AG04449 (cell line): ENCODE data around the gene KCNH2.

ENCODE experiments used
- CTCF ChIA-PET: fragments of 350-600 bp; formaldehyde crosslinking; extraction: SDS; loops from one replicate; lab custom pipeline; 2021; ENCODE audit warnings: antibody characterized with exemption; lab: Yijun Ruan, JAX
- POLR2A ChIA-PET: fragments of 400-600, 350-600 bp; formaldehyde crosslinking; extraction: SDS; loops from one replicate; lab custom pipeline; 2020; ENCODE audit warnings: antibody characterized with exemption, inconsistent platforms; lab: Yijun Ruan, JAX
- DNase-seq: peaks from one replicate; pipeline ENCODE4 v3.0.0-alpha.2; 2010; ENCODE audit warnings: low read depth, low spot score
- H3K4me3 ChIP-seq: 2 replicates; pipeline ENCODE4 v1.5.1; 2011; ENCODE audit warnings: low read depth, mild to moderate bottlenecking, control low read depth, low read length
- CTCF ChIP-seq: IDR thresholded peaks from one replicate; pipeline ENCODE4 v1.5.1; 2011; ENCODE audit warnings: mild to moderate bottlenecking, moderate library complexity, low read length, control low read depth, inconsistent platforms; ENCODE audit not compliant: insufficient read depth; ENCODE audit errors: missing control alignments

Gene KCNH2

DNA sequence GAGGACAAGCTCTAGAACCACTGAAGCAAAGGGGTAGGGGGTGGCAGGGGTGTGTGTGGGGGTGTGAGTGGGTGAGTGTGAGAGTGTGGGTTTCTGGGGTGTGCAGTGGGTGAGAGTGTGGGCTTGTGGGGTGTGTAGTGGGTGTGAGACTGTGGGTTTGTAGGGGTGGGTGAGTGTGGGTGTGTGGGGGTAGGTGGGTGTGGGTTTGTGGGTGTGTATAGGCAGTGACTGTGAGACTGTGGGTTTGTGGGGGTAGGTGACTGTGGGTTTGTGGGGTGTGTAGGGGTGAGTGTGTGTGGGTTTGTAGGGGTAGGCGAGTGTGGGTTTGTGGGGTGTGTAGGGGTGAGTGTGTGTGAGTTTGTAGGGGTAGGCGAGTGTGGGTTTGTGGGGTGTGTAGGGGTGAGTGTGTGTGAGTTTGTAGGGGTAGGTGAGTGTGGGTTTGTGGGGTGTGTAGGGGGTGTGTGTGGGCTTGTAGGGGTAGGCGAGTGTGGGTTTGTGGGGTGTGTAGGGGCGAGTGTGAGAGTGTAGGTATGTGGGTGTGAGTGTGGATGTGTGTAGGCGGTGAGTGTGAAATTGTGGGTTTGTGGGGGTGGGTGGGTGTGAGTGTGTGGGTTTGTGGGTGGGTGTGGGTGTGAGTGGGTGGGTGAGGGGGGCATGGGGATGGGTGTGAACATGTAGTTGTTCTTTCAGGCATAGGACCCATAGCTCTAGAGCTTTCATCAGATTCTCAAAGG is 21.5 kb upstream of the KCNH2 start:
- TF ChIP-seq CTCF = no peak
- DNase-seq = no peak
- ChIA-PET POLR2A (no interaction called here), CTCF (no interaction called here)
- H3K4me3 ChIP-seq = no peak overlapping the region

- POLR2A ChIA-PET = no interaction called here
- TF ChIP-seq CTCF = no peak
- no peak for DNase-seq
- CTCF ChIA-PET = interaction anchor here (0.9 to 2.3 kb wide), 4 partner anchors 10 to 113 kb away, joined by 4 to 7 read pairs (median 5); no protein-coding TSS in a partner anchor
- no peak overlapping the region for H3K4me3 ChIP-seq
These were observed 20.9 kb upstream of the KCNH2 start for GRCh38 chr7:150999001-150999400.

GRCh38 chr7:150998341-150998740 is 20.2 kb upstream of the KCNH2 start:
- no peak overlapping the region for H3K4me3 ChIP-seq
- no peak for TF ChIP-seq CTCF
- ChIA-PET CTCF (interaction anchor here (0.9 to 2.3 kb wide), 6 partner anchors 9 to 114 kb away, joined by 3 to 7 read pairs (median 5); no protein-coding TSS in a partner anchor), POLR2A (no interaction called here)
- no peak for DNase-seq

DNA sequence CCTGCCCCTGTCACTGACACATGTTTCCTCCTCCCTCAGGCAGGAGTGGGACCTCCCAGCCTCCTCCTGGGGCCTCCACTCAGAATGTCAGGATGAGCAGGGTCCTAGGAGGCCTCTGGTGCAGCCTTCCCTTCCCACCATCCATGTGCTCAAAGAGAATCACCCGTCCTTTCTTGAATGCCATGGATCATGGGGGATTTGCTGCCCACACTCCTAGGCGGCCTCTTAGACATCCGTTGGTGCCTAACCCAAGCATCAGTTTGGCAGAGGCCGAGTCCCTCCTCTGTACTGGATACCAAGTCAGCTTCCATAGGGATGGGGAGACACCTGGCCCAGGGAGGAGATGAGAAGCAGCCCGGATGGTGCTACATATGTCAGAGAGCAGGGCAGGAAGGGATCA is 19.7 kb upstream of the KCNH2 start:
- no peak for DNase-seq
- CTCF ChIA-PET = interaction anchor here (0.7 to 2.3 kb wide), 8 partner anchors 8 to 114 kb away, joined by 3 to 7 read pairs (median 5); no protein-coding TSS in a partner anchor
- TF ChIP-seq CTCF = no peak
- POLR2A ChIA-PET = no interaction called here
- no peak overlapping the region for H3K4me3 ChIP-seq

DNA sequence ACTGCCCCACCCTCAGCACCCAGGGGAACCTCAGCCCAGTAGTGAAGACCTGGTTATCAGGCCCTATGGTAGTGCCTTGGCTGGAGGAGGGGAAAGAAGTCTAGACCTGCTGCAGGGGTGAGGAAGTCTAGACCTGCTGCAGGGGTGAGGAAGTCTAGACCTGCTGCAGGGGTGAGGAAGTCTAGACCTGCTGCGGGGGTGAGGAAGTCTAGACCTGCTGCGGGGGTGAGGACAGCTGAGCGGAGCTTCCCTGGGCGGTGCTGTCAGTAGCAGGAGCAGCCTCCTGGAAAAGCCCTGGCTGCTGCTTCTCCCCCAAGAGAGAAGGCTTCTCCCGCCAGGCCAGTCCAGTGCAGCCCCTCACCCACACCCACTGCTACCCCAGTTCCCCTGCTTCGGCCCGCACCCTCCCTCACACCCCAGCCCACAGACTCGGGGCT is 19.0 kb upstream of the KCNH2 start:
- ChIA-PET POLR2A (no interaction called here), CTCF (interaction anchor here (0.7 to 2.3 kb wide), 7 partner anchors 8 to 23 kb away, joined by 3 to 7 read pairs (median 4); no protein-coding TSS in a partner anchor)
- no peak for TF ChIP-seq CTCF
- no peak overlapping the region for H3K4me3 ChIP-seq
- no peak for DNase-seq

GRCh38 chr7:150996376-150997074 is 18.4 kb upstream of the KCNH2 start:
- ChIA-PET POLR2A (no interaction called here), CTCF (interaction anchor here (1.2 to 2.3 kb wide), 5 partner anchors 7 to 24 kb away, joined by 3 to 7 read pairs (median 4); no protein-coding TSS in a partner anchor)
- no peak overlapping the region for H3K4me3 ChIP-seq
- no peak for DNase-seq
- TF ChIP-seq CTCF = no peak
